CD4-positive, alpha-beta T cell treated with Interleukin-4 for 1 hour (primary cell): ENCODE data around the gene ZNF358.

Experiments used
- DNase-seq, 2 donors: peaks; one replicate each; pipeline ENCODE4 v3.0.0-alpha.2; 2020 to 2022

The ZNF358 gene

DNA sequence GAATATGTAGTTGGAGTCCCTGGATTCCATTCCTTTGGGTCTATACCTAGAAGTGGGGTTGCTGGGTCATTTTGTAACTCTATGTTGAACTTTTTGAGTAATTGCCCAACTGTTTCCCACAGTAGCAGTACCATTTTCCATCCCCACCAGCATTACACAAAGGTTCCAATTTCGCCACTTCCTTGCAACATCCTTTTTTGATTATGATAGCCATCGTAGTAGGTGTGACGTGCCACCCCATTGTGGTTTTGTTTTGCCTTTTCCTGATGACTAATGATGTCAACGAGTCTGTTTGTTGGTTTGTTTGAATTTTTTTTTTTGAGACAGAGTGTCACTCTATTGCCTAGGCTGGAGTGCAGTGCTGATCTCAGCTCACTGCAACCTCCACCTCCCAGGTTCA is 23.8 kb upstream of the ZNF358 start:
- DNase-seq: peak in 1 of 2 donors; percentile 76

DNA sequence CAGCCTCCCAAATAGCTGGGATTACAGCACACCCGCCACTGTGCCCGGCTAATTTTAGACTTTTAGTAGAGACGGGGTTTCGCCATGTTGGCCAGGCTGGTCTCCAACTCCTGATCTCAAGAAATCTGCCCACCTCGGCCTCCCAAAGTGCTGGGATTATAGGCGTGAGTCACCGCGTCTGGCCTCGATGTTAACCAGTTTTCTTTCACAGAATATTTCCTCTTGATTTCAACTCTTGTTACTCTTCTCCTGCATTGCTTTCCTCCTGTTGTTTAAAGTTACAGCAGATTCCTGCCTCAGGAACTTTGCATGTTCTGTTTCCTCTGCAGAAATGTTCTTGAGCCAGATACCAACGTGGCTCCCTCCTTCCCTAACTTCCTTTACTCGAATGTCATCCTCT is 23.3 kb upstream of the ZNF358 start:
- no peak for DNase-seq

DNA sequence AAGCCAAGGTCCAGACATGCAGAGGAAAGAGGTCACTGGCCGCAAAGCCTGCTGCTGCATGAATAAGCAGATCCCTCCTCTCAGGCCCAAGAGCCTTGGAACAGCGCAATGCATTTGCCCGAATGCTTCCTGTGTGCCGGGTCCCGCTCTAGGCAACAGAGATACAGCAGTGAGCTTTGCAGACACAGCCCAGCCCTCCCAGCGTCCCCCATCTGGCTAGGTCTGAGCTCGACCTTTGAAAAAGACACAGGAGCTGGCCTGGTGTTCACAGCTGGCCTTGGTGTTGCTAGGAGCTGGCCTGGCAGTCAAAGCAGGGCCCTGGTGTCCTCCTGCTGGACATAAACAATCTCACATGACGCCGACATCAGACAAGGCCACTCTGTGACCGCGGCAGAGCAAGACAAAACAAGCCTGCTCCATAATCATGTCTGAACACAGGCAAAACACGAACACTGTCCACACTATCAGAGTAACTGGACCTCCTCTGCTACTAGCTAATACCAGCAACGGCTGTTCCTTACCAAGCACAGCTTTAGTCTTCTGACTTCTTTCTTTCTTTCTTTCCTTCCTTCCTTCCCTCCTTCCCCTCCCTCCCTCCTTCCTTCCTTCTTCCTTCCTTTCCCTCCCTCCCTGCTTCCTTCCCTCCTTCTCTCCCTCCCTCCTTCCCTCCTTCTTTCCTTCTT is 21.3 kb upstream of the ZNF358 start:
- DNase-seq: no peak

DNA sequence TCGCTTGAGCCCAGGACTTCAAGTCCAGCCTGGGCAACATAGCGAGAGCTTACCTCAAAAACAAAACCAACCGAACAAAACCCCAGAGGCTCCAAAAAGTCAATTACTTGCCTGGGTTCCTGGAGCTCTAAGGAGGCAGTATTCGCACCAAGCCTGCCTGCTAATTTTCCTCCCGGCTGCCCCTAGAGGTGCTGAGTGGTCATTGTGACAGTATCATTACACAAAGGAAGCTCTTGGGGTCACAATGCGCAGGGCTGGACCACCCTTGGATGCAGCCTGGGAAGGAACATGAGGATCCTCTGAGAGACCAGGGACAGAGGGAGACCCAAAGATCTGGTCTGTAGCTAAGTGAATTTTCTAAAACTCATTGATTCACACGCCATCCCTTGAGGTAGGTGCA is 18.6 kb upstream of the ZNF358 start:
- no peak for DNase-seq

DNA sequence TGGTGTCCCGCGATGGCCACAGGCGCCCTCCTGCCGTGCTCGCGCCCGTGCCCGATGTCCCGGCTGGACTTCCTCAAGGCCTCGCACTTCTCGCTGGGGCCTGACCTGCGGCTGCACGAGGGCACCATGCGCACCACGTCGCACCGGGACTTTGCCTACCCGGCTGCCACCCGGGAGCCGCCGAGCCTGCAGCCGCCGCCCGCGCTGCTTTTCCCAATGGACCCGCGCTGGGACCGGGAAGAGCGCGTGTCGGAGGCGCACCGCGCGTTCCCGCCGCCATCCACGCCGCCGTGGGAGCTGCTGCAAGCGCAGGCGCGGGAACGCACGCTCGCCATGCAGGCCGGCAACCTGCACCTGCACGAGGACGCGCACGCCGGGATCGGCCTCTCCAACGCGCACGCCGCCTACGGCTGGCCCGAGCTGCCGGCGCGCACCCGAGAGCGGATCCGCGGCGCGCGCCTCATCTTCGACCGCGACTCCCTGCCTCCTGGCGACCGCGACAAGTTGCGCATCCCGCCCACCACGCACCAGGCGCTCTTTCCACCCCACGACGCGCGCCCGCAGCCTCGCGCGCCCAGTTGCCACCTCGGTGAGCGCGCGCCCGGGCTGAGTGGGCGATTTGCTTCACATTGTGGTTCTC is 15.0 kb upstream of the ZNF358 start:
- no peak for DNase-seq

DNA sequence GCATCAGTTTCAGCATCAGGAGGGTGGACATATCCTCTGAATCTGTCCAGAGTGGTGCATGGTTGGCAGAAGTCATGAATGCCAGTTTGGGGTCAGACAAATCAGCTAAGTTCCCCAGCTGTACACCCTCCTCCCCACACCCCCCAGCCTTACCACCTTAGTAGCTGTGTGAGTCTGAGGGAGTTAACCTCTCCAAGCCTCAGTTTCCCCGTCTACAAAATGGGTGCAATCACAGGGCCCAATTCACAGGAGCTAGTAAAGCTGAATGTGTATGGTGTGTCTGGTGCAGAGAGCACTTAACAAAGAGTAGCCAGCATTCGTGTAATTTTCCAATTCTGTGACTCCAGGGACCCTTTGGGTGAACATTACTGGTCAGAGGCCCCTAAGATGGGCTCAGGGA is 13.4 kb upstream of the ZNF358 start:
- no peak for DNase-seq

DNA sequence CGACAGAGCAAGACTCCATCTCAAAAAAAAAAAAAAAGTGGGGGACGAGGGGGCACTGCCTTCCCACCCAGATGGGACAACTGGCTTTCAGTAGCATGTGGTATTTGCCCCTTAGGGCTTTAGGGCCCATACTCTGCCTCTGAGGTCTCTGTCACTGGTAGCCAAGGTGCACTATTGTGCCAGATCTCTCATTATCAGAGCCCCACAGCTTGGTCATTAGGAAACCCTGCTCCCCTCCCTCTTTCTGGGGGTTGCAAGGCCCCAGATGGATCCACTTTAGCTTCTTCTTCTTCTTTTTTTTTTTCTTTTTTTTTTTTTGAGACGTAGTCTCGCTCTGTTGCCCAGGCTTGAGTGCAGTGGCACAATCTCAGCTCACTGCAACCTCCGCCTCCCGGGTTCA is 11.2 kb upstream of the ZNF358 start:
- no peak for DNase-seq

DNA sequence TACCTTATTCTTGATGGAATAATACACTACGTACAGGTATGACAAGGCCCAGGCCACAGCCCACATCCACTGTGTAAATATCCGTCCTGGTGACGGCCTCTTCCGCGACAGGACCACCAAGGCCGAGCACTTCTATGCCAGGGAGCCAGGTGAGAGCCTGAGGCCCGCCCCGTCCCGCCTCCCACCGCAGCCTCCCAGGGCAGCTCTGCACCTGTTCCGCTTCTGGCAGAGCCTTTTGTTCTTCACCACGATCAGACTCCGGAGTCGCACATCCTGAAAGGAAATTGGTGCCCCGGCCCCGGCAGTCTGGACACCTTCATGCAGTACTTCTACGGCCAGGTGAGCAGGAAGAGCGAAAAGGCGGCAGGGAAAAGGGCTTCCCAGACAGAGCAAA is 10.6 kb upstream of the ZNF358 start:
- DNase-seq: no peak

DNA sequence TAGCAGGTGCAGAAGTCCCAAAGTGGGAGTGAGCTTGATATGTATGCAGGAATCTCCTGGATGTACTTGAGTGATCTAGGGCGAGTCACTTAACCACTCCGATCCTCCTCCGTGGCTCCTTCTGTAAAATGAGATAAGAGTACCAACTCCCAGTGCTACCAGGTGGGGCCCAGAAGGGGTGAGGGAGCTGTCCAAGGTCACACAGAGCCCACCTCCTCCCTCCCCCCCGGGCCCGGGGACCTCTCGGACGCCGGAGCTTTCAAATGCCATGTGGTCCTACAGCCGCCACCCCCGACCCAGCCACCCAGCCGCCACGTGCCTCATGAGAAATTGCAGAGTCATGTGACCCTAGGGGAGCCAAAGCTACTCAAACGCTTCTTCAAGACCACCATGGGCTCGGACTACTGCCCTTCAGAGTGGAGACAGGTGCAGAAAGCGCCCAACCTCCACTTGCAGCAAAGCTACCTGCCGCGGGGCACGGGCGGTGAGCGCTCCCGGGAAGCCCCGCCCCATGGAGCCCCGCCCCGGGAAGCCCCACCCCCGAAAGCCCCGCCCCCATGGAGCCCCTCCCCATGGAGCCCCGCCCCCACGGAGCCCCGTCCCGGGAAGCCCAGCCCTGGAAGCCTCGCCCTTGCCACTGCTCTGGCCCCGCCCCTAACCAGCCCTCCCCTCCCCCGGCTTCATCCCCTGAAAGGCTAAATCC is 10.1 kb upstream of the ZNF358 start:
- DNase-seq: no peak

DNA sequence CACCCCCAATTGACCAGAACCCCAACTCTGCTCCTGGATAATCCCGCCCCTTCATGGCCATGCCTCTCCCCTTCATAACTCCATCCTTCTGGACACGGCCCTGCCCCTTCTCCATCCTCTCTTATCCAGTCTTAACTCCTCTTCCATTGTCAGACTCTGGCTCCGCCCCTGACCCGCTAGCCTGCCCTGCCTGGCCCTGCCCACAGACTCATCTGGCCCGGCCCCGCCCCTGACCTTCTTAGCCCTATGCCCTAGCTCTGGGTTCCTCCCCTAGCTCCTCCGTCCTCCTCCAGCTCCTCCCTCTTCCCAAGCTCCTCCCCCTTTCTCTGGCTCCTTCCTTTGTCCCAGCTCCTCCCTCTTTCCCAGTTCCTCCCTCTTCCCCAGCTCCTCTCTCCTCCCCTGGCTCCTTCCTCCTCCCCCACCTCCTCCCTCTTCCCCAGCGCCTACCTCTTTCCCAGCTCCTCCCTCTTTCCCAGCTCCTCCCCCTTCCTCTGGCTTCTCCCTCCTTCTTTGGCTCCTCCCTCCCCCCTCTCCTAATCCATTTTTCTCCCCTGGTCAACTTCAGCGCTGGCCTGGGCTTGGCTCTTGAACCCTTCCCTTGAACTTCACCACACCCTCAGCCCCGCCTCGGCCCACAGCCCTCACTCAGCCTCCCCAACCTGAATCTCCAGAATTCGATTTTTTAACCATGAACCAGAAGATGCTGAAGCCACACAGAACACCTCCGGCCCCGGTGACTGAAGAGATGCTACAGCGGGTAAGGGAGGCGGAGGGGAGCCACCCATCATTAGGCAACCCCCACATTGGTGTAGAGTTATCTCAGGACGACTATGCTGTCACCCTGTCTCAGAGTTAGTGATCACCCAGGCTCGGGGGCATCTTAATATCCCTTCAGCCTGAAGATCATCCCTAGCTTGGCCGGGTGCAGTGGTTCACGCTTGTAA is 9.2 kb upstream of the ZNF358 start:
- peak; percentile 44 to 73 for DNase-seq

DNA sequence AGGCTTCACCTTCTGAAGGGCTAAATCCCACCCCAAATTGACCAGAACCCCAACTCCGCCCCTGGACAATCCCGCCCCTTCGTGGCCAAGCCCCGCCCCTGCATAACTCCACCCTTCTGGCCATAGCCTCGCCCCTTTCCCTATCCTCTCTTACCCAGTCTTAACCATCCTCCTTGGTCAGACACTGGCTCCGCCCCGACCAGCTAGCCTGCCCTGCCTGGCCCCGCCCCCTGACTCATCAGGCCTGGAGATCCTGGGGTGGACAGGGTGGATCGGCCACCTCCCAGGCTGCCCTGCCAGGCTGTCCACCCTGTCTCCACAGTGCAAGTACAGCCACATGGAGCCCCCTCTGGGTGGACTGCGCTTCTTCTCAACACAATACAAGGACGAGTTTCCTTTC is 8.0 kb upstream of the ZNF358 start:
- DNase-seq: peak in 1 of 2 donors; percentile 77

DNA sequence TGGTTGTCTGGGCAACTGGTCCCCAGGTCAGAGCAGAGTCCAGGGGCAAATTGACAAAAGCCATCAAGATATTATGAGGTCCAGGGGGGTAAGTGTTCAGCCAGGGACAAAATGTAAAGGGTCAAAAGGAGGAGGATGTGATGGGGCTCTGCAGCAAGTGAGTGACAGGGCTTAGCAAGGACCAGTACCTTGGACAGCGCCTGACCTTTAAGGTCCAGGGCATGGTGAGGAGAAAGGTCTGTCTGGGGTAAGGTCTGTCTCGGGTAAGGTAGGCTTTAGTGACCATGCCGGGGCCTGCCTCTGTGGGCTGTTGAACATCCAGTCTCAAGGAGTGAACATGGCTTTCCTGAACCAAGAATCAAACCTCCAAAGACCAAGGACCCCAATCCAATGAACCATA is 6.3 kb upstream of the ZNF358 start:
- DNase-seq: no peak

DNA sequence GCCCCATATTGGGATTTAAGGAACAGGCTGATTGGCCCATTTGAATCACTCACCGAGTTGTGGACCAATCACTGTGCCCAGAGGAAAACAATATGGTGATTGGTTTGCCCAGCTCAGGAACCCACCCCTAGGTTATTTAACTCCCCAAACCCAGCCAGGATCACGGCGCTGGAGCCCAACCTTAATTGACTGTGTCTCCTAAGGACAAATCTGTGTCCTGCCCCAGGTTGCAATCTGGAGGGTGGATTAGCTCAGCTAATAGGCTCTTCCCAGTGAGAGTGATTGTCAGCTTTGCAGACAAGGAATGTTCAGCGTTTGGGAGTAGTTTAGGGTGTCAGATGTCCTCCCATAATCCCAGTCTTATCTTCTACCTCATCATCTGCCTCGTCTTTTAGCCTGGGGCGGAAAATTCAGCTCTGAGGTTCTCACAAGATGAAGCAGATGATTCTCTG is 3.5 kb upstream of the ZNF358 start:
- DNase-seq: no peak

DNA sequence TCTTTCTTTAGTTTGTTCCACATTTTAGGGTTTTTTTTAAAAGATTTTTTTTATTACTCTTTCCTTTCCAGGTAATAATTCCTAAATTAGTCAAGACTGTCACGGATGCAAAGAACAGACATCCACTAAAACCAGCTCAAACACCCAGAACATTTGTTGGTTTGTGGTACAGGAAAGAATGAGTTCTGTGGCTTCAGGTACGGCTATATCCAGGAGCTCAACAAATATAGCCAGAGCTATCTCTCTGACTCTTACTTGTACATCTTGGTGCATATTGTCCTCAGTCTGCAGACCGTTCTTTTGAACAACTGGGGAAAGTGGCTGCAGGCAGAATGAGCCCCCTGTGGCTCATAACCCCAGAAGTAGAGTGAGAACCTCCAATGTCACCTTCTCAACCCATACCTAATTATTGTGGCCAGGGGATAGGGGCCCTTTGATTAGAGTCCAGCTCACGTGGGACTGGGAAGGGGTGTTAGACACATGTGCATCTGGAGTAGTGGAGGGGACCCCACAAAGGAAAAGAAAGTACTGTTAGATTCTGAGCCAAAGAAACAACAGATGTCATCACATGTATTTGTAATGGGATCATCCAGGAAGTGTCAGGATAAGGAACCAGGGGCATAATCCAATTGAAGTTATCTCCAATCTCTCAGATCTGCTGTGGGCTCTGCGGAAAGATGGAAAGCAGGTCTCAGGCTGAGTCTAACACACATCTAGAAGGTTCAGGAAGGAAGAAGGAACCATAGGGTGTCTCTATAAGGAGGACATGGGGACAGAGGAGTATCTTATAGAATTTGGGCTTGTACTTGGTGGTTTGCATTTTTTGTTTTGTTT is 1.9 kb upstream of the ZNF358 start:
- DNase-seq: no peak

DNA sequence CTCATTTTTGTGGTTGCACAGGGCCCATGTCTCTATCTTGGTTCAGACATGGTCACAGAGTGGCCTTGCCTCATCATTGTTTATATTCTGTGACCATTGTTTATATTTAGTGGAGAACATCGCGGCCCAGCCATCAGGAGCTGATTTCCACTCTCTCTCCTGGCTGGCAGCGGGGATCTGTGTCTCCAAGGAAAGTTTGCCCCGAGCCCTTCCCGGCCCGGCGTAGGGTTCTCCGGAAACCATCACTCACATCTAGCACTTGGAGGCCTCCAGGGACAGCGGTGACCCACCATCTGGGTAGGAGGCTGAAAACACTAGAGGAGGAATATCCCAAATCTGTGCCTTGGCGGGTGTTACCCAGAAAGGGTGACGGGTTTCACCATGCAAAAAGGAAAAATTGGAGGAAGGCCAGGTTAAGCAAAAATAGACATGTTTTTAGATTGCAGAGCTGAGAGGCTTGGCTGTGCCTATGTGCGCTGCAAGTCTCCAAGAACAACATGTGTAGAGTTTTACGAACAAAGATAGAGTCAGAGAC is 726 bp upstream of the ZNF358 start:
- DNase-seq: no peak

DNA sequence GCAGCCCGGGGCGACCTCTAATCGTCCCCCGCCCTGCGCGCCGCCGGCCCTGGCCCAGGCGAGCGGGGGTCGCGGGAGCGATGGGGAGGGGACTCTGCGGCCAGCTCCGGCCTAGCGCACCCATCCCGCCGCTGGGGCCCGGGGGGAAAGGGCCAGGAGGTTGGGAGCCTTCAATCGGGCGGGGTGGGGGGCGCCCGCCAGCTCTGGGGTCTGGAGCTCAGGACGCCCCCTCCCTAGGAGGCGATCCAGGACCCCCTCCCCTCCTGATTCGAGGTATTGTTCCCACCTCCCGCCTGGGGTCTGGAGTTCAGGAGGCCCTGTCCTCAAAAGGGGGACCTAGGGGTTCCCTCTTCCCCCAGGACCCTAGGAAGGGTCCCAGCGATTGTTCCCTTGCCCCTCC is 430 bp downstream of the ZNF358 start:
- no peak for DNase-seq

DNA sequence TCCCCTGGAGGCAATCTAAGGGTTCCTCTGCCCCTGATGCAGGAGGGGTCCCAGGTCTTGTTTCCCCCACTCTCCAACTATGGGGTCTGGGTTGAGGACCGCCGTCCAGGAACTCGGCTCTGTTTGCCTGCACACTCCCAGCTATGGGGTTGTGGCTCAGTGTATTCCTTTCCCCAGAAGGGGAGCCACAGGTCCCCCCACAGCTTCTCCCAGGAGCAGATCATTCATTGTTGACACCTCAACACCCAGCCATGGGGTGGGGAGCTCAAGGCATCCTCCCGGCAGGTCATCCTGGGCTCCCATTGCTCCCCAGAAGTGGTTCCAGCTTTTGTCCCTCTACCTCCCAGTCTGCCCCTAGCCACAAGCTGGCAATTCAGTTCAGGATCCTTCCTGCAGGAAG is 975 bp downstream of the ZNF358 start:
- DNase-seq: no peak

DNA sequence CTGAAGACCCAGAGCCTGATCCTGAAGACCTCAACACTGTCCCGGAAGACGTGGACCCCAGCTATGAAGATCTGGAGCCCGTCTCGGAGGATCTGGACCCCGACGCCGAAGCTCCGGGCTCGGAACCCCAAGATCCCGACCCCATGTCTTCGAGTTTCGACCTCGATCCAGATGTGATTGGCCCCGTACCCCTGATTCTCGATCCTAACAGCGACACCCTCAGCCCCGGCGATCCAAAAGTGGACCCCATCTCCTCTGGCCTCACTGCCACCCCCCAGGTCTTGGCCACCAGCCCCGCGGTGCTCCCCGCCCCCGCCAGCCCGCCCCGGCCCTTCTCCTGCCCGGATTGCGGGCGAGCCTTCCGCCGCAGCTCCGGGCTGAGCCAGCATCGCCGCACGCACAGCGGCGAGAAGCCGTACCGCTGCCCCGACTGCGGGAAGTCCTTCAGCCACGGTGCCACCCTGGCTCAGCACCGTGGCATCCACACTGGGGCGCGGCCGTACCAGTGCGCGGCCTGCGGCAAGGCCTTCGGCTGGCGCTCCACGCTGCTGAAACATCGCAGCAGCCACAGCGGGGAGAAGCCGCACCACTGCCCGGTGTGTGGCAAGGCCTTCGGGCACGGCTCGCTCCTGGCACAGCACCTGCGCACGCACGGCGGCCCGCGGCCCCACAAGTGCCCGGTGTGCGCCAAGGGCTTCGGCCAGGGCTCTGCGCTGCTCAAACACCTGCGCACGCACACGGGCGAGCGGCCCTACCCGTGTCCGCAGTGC is 3.6 kb downstream of the ZNF358 start:
- DNase-seq: no peak

DNA sequence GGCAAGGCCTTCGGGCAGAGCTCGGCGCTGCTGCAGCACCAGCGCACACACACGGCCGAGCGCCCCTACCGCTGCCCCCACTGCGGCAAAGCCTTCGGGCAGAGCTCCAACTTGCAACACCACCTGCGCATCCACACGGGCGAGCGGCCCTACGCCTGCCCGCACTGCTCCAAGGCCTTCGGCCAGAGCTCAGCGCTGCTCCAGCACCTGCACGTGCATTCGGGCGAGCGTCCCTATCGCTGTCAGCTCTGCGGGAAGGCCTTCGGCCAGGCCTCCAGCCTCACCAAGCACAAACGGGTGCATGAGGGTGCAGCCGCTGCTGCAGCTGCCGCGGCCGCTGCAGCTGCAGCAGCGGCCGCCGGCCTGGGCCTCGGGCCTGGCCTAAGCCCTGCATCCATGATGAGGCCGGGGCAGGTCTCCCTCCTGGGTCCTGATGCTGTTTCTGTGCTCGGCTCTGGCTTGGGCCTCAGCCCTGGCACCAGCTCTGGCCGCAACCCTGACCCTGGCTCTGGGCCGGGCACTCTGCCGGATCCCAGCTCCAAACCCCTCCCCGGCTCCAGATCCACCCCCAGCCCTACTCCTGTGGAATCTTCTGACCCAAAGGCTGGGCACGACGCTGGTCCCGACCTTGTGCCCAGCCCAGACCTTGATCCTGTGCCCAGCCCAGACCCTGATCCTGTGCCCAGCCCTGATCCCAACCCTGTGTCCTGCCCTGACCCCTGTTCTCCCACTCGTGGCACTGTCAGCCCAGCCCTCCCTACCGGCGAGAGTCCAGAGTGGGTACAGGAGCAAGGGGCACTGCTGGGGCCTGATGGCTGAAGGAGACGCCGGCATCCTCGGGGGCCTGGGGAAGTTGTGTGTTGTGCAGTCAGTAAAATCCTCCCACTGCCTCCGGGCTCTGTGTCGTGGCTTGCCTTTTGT is 4.5 kb downstream of the ZNF358 start:
- no peak for DNase-seq

DNA sequence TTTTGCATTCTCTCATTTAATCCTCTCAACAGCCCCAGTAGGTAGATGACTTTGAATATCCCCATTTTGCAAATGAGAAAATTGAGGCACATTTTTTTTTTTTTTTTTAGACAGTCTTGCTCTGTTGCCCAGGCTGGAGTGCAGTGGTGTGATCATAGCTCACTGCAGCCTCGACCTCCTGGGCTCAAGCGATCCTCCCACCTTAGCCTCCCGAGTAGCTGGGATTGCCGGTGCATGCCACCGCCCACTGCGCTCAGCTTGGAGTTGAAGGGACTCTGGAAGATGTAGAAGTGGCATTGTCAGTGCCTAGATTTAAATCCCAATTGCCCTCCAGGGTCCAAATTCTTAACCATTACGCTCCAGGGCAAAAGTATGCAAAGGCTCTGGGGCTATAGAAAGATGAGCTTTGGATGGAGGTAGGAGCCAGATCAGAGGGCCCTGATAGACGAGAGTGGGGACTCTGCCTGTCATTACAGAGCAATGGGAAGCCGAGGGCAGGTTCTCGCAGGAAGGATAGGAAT is 5.7 kb downstream of the ZNF358 start:
- DNase-seq: no peak
